Activated CD8-positive, alpha-beta T cell treated with anti-CD3 and anti-CD28 coated beads, Interleukin-2, amount 10 ng/mL, durations not matched to agents 7 days and 5 days (primary cell): ENCODE measurements around the gene FBN1. TPM values are rescaled to one million over a fixed set of nuclear protein-coding genes. Genes with fewer than 3 reads are reported as not detected.

Experiments used
- ATAC-seq: fragments of 150-1000 bp; cut with Tn5 transposase; one replicate; pipeline ENCODE4 v1.10.0; 2021; ENCODE audit warnings: moderate library complexity
- CTCF ChIA-PET: fragments of 350-600 bp; sonication (Branson Sonifier 250); formaldehyde crosslinking; loops from one replicate; lab custom pipeline; 2021; ENCODE audit warnings: antibody characterized with exemption; lab: Charles Lee
- POLR2A ChIA-PET: fragments of 350-600 bp; sonication (Branson Sonifier 250); formaldehyde crosslinking; loops from one replicate; lab custom pipeline; 2021; ENCODE audit warnings: antibody characterized with exemption; lab: Charles Lee
- DNase-seq: peaks from one replicate; pipeline ENCODE4 v3.0.0-alpha.2; 2020
- H3K27ac Mint-ChIP-seq: one replicate; pipeline ENCODE4 v1.8.0; 2021; ENCODE audit warnings: mild to moderate bottlenecking, mixed read lengths
- H3K27me3 Mint-ChIP-seq: one replicate; pipeline ENCODE4 v1.8.0; 2021; ENCODE audit warnings: low read depth, mixed read lengths
- H3K36me3 Mint-ChIP-seq: one replicate; pipeline ENCODE4 v1.8.0; 2021; ENCODE audit warnings: low read depth, mixed read lengths
- H3K4me1 Mint-ChIP-seq: one replicate; pipeline ENCODE4 v1.8.0; 2021; ENCODE audit warnings: low read depth, mixed read lengths
- H3K4me3 Mint-ChIP-seq: one replicate; pipeline ENCODE4 v1.8.0; 2021; ENCODE audit warnings: mild to moderate bottlenecking, mixed read lengths
- H3K9me3 Mint-ChIP-seq: one replicate; pipeline ENCODE4 v1.8.0; 2022; ENCODE audit warnings: mixed read lengths; ENCODE audit not compliant: insufficient read depth
- total RNA-seq, 2 experiments: library from RNA; stranded (reverse); gene quantifications; one replicate each; pipeline ENCODE4 v1.2.3, GENCODE V29; 2021

Gene FBN1
- total RNA-seq, 2 experiments from 2014 or later, result 0.81 to 1.3 TPM

DNA sequence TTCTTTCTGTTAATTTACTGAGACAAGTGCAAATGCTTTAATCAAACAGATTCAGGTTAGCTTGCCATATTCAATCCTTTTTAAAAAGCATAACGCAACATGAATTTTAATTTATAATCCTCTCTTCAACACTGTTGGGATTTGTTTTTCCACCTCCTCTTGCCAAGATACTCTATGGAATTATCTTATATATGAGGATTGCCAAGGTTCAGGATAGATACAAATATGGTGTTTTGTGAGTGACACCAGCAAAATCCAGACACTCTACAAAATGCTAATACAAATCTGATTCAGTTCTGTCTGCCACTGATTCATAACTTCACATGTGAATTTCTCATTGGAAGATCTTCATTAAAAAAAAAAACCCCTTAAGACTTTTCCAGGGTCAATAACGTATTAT, 104.8 kb downstream of the FBN1 start:
- H3K27me3 Mint-ChIP-seq, result peaks cover 2% of the 10 kb centered on the region
- H3K4me3 Mint-ChIP-seq, result no peak overlapping the region
- H3K27ac Mint-ChIP-seq, result no peak overlapping the region
- DNase-seq (no peak), ATAC-seq (no peak)
- CTCF ChIA-PET, result no interaction called here
- H3K9me3 Mint-ChIP-seq, result no peaks in the 10 kb centered on the region
- no peaks in the 10 kb centered on the region for H3K36me3 Mint-ChIP-seq
- no peaks in the 10 kb centered on the region for H3K4me1 Mint-ChIP-seq
- POLR2A ChIA-PET, result no interaction called here

GRCh38 chr15:48538941-48539340, 106.6 kb downstream of the FBN1 start:
- no peaks in the 10 kb centered on the region for H3K36me3 Mint-ChIP-seq
- H3K27me3 Mint-ChIP-seq, result peaks cover 2% of the 10 kb centered on the region
- ChIA-PET CTCF (no interaction called here), POLR2A (no interaction called here)
- DNase-seq, result no peak
- H3K4me3 Mint-ChIP-seq, result no peak overlapping the region
- no peak overlapping the region for H3K27ac Mint-ChIP-seq
- no peak for ATAC-seq
- no peaks in the 10 kb centered on the region for H3K4me1 Mint-ChIP-seq
- H3K9me3 Mint-ChIP-seq, result no peaks in the 10 kb centered on the region

GRCh38 chr15:48537271-48538113, 108.0 kb downstream of the FBN1 start:
- H3K36me3 Mint-ChIP-seq, result no peaks in the 10 kb centered on the region
- POLR2A ChIA-PET, result interaction anchor here (0.6 kb wide), 1 partner anchor 118 kb away, joined by 4 read pairs; no protein-coding TSS in a partner anchor
- no peak for DNase-seq
- CTCF ChIA-PET, result no interaction called here
- H3K4me3 Mint-ChIP-seq, result no peak overlapping the region
- H3K27ac Mint-ChIP-seq, result no peak overlapping the region
- H3K4me1 Mint-ChIP-seq, result no peaks in the 10 kb centered on the region
- H3K27me3 Mint-ChIP-seq, result peaks cover 2% of the 10 kb centered on the region
- no peaks in the 10 kb centered on the region for H3K9me3 Mint-ChIP-seq
- no peak for ATAC-seq

GRCh38 chr15:48536681-48537091, 108.8 kb downstream of the FBN1 start:
- ChIA-PET POLR2A (no interaction called here), CTCF (interaction anchor here (0.9 kb wide), 1 partner anchor 29 kb away, joined by 4 read pairs; no protein-coding TSS in a partner anchor)
- Mint-ChIP-seq H3K4me1 (no peaks in the 10 kb centered on the region), H3K27me3 (peaks cover 2% of the 10 kb centered on the region), H3K36me3 (no peaks in the 10 kb centered on the region), H3K9me3 (no peaks in the 10 kb centered on the region), H3K4me3 (no peak overlapping the region), H3K27ac (no peak overlapping the region)
- ATAC-seq (no peak), DNase-seq (no peak)

GRCh38 chr15:48533982-48534381, 111.5 kb downstream of the FBN1 start:
- CTCF ChIA-PET, result no interaction called here
- no peak for ATAC-seq
- Mint-ChIP-seq H3K27me3 (peaks cover 1% of the 10 kb centered on the region), H3K4me1 (no peaks in the 10 kb centered on the region), H3K27ac (no peak overlapping the region), H3K36me3 (no peaks in the 10 kb centered on the region), H3K4me3 (no peak overlapping the region), H3K9me3 (no peaks in the 10 kb centered on the region)
- POLR2A ChIA-PET, result no interaction called here
- DNase-seq, result no peak

GRCh38 chr15:48532946-48533345, 112.6 kb downstream of the FBN1 start:
- ChIA-PET CTCF (no interaction called here), POLR2A (no interaction called here)
- no peaks in the 10 kb centered on the region for H3K9me3 Mint-ChIP-seq
- no peak overlapping the region for H3K4me3 Mint-ChIP-seq
- no peaks in the 10 kb centered on the region for H3K27me3 Mint-ChIP-seq
- no peak overlapping the region for H3K27ac Mint-ChIP-seq
- ATAC-seq, result no peak
- H3K36me3 Mint-ChIP-seq, result no peaks in the 10 kb centered on the region
- DNase-seq, result no peak
- H3K4me1 Mint-ChIP-seq, result no peaks in the 10 kb centered on the region

DNA sequence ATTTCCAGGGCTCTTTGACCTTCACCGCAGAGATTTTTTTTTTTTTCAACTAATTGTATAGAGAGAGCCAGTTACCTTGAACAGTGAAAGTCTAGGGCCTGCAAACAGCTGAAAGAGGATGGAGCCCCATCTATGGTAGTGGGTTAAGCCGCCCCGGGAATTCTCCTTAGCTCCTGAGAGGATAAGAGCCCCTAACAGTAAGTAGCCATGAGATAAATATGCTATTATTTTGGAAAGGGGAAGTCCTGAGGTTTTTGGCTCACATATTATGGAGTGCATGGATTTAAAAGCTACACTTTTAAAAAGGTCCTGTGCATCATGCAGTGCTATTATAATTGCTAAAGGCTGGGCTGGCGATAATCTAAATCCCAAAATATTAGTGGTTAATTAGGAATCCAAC, 115.0 kb downstream of the FBN1 start:
- no peaks in the 10 kb centered on the region for H3K4me1 Mint-ChIP-seq
- ATAC-seq (no peak), DNase-seq (no peak)
- no peaks in the 10 kb centered on the region for H3K27me3 Mint-ChIP-seq
- no peak overlapping the region for H3K27ac Mint-ChIP-seq
- H3K4me3 Mint-ChIP-seq, result no peak overlapping the region
- H3K9me3 Mint-ChIP-seq, result no peaks in the 10 kb centered on the region
- ChIA-PET POLR2A (no interaction called here), CTCF (no interaction called here)
- no peaks in the 10 kb centered on the region for H3K36me3 Mint-ChIP-seq

DNA sequence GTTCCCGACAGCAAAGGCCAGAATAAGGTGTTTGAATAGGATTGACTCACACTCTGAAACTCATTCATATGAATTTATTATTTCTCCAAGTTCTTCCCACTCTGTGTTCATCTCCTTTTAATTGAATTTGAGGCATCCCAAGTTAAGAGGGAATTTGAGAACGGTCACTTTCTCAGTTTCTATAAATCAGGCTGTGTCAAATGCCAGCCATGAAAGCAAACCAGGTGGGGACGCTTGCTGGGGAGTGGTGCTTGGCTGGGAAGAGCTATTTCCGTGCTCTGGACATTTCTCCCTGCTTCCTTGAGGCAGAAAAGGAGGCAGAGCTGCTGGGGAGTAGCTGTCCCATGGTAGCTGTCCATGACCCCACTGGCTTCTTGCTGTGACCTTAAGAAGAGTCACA, 116.6 kb downstream of the FBN1 start:
- Mint-ChIP-seq H3K36me3 (no peaks in the 10 kb centered on the region), H3K9me3 (no peaks in the 10 kb centered on the region), H3K4me1 (no peaks in the 10 kb centered on the region), H3K4me3 (no peak overlapping the region), H3K27ac (no peak overlapping the region), H3K27me3 (no peaks in the 10 kb centered on the region)
- ATAC-seq (no peak), DNase-seq (no peak)
- CTCF ChIA-PET, result no interaction called here
- POLR2A ChIA-PET, result no interaction called here

GRCh38 chr15:48527517-48527916, 118.0 kb downstream of the FBN1 start:
- Mint-ChIP-seq H3K4me3 (no peak overlapping the region), H3K27ac (no peak overlapping the region), H3K36me3 (no peaks in the 10 kb centered on the region), H3K9me3 (no peaks in the 10 kb centered on the region), H3K27me3 (no peaks in the 10 kb centered on the region), H3K4me1 (no peaks in the 10 kb centered on the region)
- DNase-seq, result no peak
- ChIA-PET CTCF (no interaction called here), POLR2A (no interaction called here)
- no peak for ATAC-seq

DNA sequence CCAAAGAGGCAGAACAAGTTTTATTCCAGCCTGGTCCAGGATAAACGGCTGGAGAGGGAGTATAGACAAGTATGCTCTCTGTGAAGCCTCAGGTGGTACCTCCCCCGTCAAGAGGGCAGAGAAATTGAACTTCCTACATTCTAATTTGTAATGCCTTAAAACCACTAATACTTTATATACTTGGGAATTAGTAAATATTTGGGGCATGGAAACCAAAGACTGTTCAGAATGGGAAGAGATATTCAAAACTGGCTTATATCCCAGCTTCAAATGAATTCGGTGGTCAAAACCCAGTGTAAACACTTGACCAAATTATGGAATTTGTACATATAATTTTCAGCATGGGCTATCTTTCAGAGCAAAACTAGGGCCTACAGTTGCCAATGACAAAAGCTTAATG, 122.6 kb downstream of the FBN1 start:
- Mint-ChIP-seq H3K4me1 (no peaks in the 10 kb centered on the region), H3K27me3 (no peaks in the 10 kb centered on the region), H3K36me3 (no peaks in the 10 kb centered on the region), H3K4me3 (no peak overlapping the region), H3K9me3 (no peaks in the 10 kb centered on the region), H3K27ac (no peak overlapping the region)
- ATAC-seq (no peak), DNase-seq (no peak)
- ChIA-PET CTCF (no interaction called here), POLR2A (no interaction called here)

GRCh38 chr15:48522123-48522522, 123.4 kb downstream of the FBN1 start:
- Mint-ChIP-seq H3K4me3 (no peak overlapping the region), H3K4me1 (no peaks in the 10 kb centered on the region), H3K36me3 (no peaks in the 10 kb centered on the region), H3K9me3 (no peaks in the 10 kb centered on the region), H3K27me3 (no peaks in the 10 kb centered on the region), H3K27ac (no peak overlapping the region)
- DNase-seq (no peak), ATAC-seq (no peak)
- POLR2A ChIA-PET, result no interaction called here
- CTCF ChIA-PET, result no interaction called here

- DNase-seq (no peak), ATAC-seq (no peak)
- ChIA-PET POLR2A (no interaction called here), CTCF (no interaction called here)
- Mint-ChIP-seq H3K27me3 (no peaks in the 10 kb centered on the region), H3K36me3 (no peaks in the 10 kb centered on the region), H3K4me3 (no peak overlapping the region), H3K9me3 (no peaks in the 10 kb centered on the region), H3K27ac (no peak overlapping the region), H3K4me1 (no peaks in the 10 kb centered on the region)
These were observed 124.9 kb downstream of the FBN1 start for GRCh38 chr15:48520376-48521155.
